Activated B cell treated with CpG ODN at 0.5 μM for 24 hours (primary cell): ENCODE data around the gene DNAAF5. TPM values are rescaled to one million over a fixed set of nuclear protein-coding genes. Genes with fewer than 3 reads are reported as not detected.

Source experiments
- ATAC-seq: fragments of 200-7000 bp; cut with Tn5 transposase; one replicate; pipeline ENCODE4 v1.10.0; 2021; ENCODE audit warnings: low read depth, mild to moderate bottlenecking, moderate library complexity
- CTCF ChIA-PET: fragments of 350-600 bp; sonication (Branson Sonifier 250); formaldehyde crosslinking; loops from one replicate; lab custom pipeline; 2021; ENCODE audit warnings: antibody characterized with exemption; lab: Charles Lee
- POLR2A ChIA-PET: fragments of 350-600 bp; sonication (Branson Sonifier 250); formaldehyde crosslinking; loops from one replicate; lab custom pipeline; 2021; ENCODE audit warnings: antibody characterized with exemption; lab: Charles Lee
- DNase-seq: peaks from one replicate; pipeline ENCODE4 v3.0.0; 2022
- H3K27ac Mint-ChIP-seq: one replicate; pipeline ENCODE4 v1.8.0; 2020; ENCODE audit warnings: mixed read lengths
- H3K27me3 Mint-ChIP-seq: one replicate; pipeline ENCODE4 v1.8.0; 2021; ENCODE audit warnings: mixed read lengths
- H3K36me3 Mint-ChIP-seq: one replicate; pipeline ENCODE4 v1.8.0; 2021; ENCODE audit warnings: low read depth, mixed read lengths
- H3K4me1 Mint-ChIP-seq: one replicate; pipeline ENCODE4 v1.8.0; 2021; ENCODE audit warnings: mixed read lengths
- H3K4me3 Mint-ChIP-seq: one replicate; pipeline ENCODE4 v1.8.0; 2020; ENCODE audit warnings: mild to moderate bottlenecking, mixed read lengths
- H3K9me3 Mint-ChIP-seq: one replicate; pipeline ENCODE4 v1.8.0; 2020; ENCODE audit warnings: mixed read lengths
- intact Hi-C: fragments of 100-400 bp; cut with micrococcal nuclease; formaldehyde crosslinking; loops from one replicate; pipeline ENCODE4 v1.15.1; 2024
- total RNA-seq: library from RNA; stranded (reverse); gene quantifications from 2 replicates; pipeline ENCODE4 v1.2.3, GENCODE V29; 2022
- TF ChIP-seq, protein P1 (sequence below): fragments of 200-600 bp; IDR thresholded peaks from one replicate; pipeline ENCODE4 v1.8.0; 2022; ENCODE audit warnings: antibody characterized with exemption, mild to moderate bottlenecking

DNAAF5 gene
- total RNA-seq, 1 donor from 2014 or later = 23.5 TPM

GRCh38 chr7:816300-816750, 89.8 kb downstream of the DNAAF5 start:
- Mint-ChIP-seq H3K4me3 (peak overlapping the region; percentile 81), H3K9me3 (no peaks in the 10 kb centered on the region), H3K36me3 (peaks cover 8% of the 10 kb centered on the region), H3K27ac (no peak overlapping the region), H3K27me3 (no peaks in the 10 kb centered on the region), H3K4me1 (peaks cover 64% of the 10 kb centered on the region)
- ATAC-seq = peak; percentile 92
- POLR2A ChIA-PET = interaction anchor here (1.0 to 3.5 kb wide), 3 partner anchors 16 to 60 kb away, joined by 3 to 19 read pairs (median 5); partner anchors contain the start of genes GET4 and SUN1
- CTCF ChIA-PET = no interaction called here
- DNase-seq = peak; percentile 94
- intact Hi-C loops = loop anchor here (1.0 to 10.0 kb wide), 7 partner anchors 60 to 669 kb away; partner anchors contain the start of genes COX19 and GET4
- TF ChIP-seq, protein P1, sequence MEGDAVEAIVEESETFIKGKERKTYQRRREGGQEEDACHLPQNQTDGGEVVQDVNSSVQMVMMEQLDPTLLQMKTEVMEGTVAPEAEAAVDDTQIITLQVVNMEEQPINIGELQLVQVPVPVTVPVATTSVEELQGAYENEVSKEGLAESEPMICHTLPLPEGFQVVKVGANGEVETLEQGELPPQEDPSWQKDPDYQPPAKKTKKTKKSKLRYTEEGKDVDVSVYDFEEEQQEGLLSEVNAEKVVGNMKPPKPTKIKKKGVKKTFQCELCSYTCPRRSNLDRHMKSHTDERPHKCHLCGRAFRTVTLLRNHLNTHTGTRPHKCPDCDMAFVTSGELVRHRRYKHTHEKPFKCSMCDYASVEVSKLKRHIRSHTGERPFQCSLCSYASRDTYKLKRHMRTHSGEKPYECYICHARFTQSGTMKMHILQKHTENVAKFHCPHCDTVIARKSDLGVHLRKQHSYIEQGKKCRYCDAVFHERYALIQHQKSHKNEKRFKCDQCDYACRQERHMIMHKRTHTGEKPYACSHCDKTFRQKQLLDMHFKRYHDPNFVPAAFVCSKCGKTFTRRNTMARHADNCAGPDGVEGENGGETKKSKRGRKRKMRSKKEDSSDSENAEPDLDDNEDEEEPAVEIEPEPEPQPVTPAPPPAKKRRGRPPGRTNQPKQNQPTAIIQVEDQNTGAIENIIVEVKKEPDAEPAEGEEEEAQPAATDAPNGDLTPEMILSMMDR = no peak

GRCh38 chr7:816751-817671, 90.5 kb downstream of the DNAAF5 start:
- TF ChIP-seq, protein P1 = no peak
- peaks cover 11% of the 10 kb centered on the region for H3K36me3 Mint-ChIP-seq
- POLR2A ChIA-PET = interaction anchor here (0.5 to 3.5 kb wide), 5 partner anchors 10 to 718 kb away, joined by 3 to 19 read pairs (median 3); partner anchors contain the start of genes GET4 and SUN1
- no peaks in the 10 kb centered on the region for H3K27me3 Mint-ChIP-seq
- H3K4me3 Mint-ChIP-seq = peak overlapping the region; percentile 90
- CTCF ChIA-PET = interaction anchor here (0.9 to 1.2 kb wide), 2 partner anchors 28 to 56 kb away, joined by 3 to 4 read pairs; no protein-coding TSS in a partner anchor
- intact Hi-C loops = loop anchor here (1.0 to 10.0 kb wide), 9 partner anchors 14 to 670 kb away; partner anchors contain the start of genes COX19 and GET4
- H3K4me1 Mint-ChIP-seq = peaks cover 68% of the 10 kb centered on the region
- peak; percentile 4 for ATAC-seq
- DNase-seq = peak; percentile 37
- H3K9me3 Mint-ChIP-seq = no peaks in the 10 kb centered on the region
- peak overlapping the region; percentile 84 for H3K27ac Mint-ChIP-seq

DNA sequence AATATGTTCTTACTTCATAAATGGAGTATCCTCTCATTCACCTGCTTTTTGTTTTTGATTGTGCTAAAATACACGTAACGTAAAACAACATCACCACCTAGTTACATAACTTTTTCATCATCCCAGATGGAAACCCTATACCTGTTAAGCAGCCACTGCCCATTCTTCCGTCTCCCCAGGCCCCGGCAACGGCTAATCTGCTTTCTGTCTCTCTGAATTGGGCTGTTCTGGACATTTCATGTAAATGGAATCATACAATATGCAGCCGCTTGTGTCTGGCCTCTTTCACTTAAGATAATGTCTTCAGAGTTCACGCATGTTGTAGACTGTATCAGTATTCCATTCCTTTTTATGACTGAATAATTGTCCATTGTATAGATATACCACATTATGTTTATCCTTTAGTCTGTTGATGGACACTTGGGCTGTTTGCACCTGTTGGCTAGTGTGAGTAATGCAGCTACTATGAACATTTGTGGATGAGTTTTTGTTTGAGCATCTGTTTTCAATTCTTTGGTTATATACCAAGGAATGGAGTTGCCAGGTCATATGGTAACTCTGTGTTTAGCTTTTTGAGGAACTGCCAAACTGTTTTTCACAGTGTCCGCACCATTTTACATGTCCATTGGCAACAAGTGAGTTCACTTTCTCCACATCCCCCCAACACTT, 91.7 kb downstream of the DNAAF5 start:
- peak overlapping the region; percentile 13 for H3K27ac Mint-ChIP-seq
- DNase-seq (no peak), ATAC-seq (no peak)
- peaks cover 65% of the 10 kb centered on the region for H3K4me1 Mint-ChIP-seq
- H3K36me3 Mint-ChIP-seq = peaks cover 20% of the 10 kb centered on the region
- intact Hi-C loops = loop anchor here (5.0 to 10.0 kb wide), 6 partner anchors 157 to 671 kb away; partner anchors contain the start of gene COX19
- peak overlapping the region; percentile 90 for H3K4me3 Mint-ChIP-seq
- H3K9me3 Mint-ChIP-seq = no peaks in the 10 kb centered on the region
- TF ChIP-seq, protein P1 = no peak
- ChIA-PET CTCF (interaction anchor here (0.9 to 1.3 kb wide), 3 partner anchors 29 to 55 kb away, joined by 3 to 4 read pairs (median 4); no protein-coding TSS in a partner anchor), POLR2A (interaction anchor here (0.9 to 3.5 kb wide), 2 partner anchors 8 to 14 kb away, joined by 3 to 19 read pairs; partner anchors contain the start of gene SUN1)
- H3K27me3 Mint-ChIP-seq = no peaks in the 10 kb centered on the region

- TF ChIP-seq, protein P1 = no peak
- Mint-ChIP-seq H3K4me3 (peak overlapping the region; percentile 4), H3K4me1 (peaks cover 65% of the 10 kb centered on the region), H3K27me3 (no peaks in the 10 kb centered on the region), H3K36me3 (peaks cover 35% of the 10 kb centered on the region), H3K27ac (peak overlapping the region; percentile 15), H3K9me3 (no peaks in the 10 kb centered on the region)
- CTCF ChIA-PET = no interaction called here
- ATAC-seq (no peak), DNase-seq (no peak)
- intact Hi-C loops = no loop called here
- POLR2A ChIA-PET = interaction anchor here (0.7 kb wide), 1 partner anchor 51 kb away, joined by 6 read pairs; no protein-coding TSS in a partner anchor
These were observed 93.8 kb downstream of the DNAAF5 start for GRCh38 chr7:820341-820740.
